Liver (tissue), 3 donors: ENCODE measurements around the gene KLF2.

Experiments used
- EGR1 ChIP-seq, 2 donors: IDR thresholded peaks; 2 replicates each; pipeline ENCODE4 v1.6.1; 2016 to 2018; ENCODE audit warnings: antibody characterized with exemption in 2 of 2, low read depth in 2 of 2
- FOXA1 ChIP-seq: IDR thresholded peaks from 2 replicates; pipeline ENCODE4 v1.6.1; 2016; ENCODE audit warnings: antibody characterized with exemption
- RXRA ChIP-seq, 2 donors: IDR thresholded peaks; 2 replicates each; pipeline ENCODE4 v1.6.1; 2017 to 2018; ENCODE audit warnings: antibody characterized with exemption in 2 of 2, mild to moderate bottlenecking in 1 of 2
- TAF1 ChIP-seq: conservative IDR thresholded peaks from 2 replicates; pipeline ENCODE4 v1.6.1; 2016; ENCODE audit warnings: antibody characterized with exemption, mild to moderate bottlenecking
- TF ChIP-seq, protein P1 (sequence below): fragments of 150-350 bp; IDR thresholded peaks from 2 replicates; pipeline ENCODE4 v1.5.1; 2017; ENCODE audit warnings: improper control_type of control experiment, low read depth, low read length; ENCODE audit not compliant: missing input control
- TF ChIP-seq, protein P2 (sequence below): IDR thresholded peaks from 2 replicates; pipeline ENCODE4 v1.6.1; 2016; ENCODE audit warnings: antibody characterized with exemption
- donor health status: healthy.
- donor health status: healthy.

DNA sequence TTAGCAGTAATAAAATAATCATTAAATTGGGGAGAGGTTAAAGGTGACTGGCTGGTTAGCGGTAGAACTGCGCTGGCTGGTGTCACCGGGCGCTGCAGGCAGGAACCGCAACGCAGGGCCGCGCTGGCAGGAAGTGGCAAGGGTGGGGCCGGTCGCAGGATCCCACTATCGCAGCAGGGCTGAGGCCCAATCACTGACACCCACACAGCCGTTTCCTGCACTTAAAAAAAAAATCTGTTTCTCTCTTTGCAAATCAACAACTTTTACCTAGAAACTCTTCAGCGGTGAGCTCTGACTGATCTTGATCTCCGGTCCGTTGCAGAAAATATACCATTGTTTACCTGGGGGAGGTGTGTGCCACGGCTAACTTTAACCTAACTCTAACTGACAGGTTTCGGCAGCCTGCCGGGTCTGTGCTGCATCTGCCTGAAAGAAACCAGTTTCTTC lies 46.9 kb downstream of the KLF2 start:
- TF ChIP-seq FOXA1: no peak
- TF ChIP-seq, protein P1, sequence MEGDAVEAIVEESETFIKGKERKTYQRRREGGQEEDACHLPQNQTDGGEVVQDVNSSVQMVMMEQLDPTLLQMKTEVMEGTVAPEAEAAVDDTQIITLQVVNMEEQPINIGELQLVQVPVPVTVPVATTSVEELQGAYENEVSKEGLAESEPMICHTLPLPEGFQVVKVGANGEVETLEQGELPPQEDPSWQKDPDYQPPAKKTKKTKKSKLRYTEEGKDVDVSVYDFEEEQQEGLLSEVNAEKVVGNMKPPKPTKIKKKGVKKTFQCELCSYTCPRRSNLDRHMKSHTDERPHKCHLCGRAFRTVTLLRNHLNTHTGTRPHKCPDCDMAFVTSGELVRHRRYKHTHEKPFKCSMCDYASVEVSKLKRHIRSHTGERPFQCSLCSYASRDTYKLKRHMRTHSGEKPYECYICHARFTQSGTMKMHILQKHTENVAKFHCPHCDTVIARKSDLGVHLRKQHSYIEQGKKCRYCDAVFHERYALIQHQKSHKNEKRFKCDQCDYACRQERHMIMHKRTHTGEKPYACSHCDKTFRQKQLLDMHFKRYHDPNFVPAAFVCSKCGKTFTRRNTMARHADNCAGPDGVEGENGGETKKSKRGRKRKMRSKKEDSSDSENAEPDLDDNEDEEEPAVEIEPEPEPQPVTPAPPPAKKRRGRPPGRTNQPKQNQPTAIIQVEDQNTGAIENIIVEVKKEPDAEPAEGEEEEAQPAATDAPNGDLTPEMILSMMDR: no peak
- TF ChIP-seq RXRA (IDR thresholded peaks at IDR 0.05): no peak
- TF ChIP-seq EGR1 (IDR thresholded peaks at IDR 0.05; ENCODE audit: low read depth in 2 of 2): no peak
- TF ChIP-seq, protein P2, sequence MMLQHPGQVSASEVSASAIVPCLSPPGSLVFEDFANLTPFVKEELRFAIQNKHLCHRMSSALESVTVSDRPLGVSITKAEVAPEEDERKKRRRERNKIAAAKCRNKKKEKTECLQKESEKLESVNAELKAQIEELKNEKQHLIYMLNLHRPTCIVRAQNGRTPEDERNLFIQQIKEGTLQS: no peak
- no peak for TF ChIP-seq TAF1
